Effector CD8-positive, alpha-beta T cell (primary cell): Measurements from ENCODE around the gene MFGE8.

Source experiments
- DNase-seq: peaks from one replicate; lab custom pipeline; 2025; lab: John Stamatoyannopoulos, UW

Gene MFGE8

GRCh38 chr15:88900309-88900981 is 12.7 kb downstream of the MFGE8 start:
- DNase-seq: no peak

- DNase-seq: no peak
Observed at GRCh38 chr15:88899251-88899650, 13.9 kb downstream of the MFGE8 start.

- DNase-seq: no peak
Observed at GRCh38 chr15:88898736-88899135, 14.4 kb downstream of the MFGE8 start.

GRCh38 chr15:88897456-88898194 is 15.6 kb downstream of the MFGE8 start:
- DNase-seq: peak; percentile 68

GRCh38 chr15:88897142-88897455 is 16.1 kb downstream of the MFGE8 start:
- no peak for DNase-seq

- no peak for DNase-seq
Observed at GRCh38 chr15:88896333-88897033, 16.7 kb downstream of the MFGE8 start.

GRCh38 chr15:88894819-88895767 is 18.1 kb downstream of the MFGE8 start, which contains the start of gene HAPLN3:
HAPLN3 (minus strand) TSS chr15:88895544; CDS start chr15:88887298, 8,246 bp downstream.
- peak; percentile 11 for DNase-seq

GRCh38 chr15:88894348-88894818 is 18.8 kb downstream of the MFGE8 start:
- peak; percentile 76 for DNase-seq

GRCh38 chr15:88891540-88892254 is 21.5 kb downstream of the MFGE8 start:
- DNase-seq: no peak

GRCh38 chr15:88890495-88890894 is 22.7 kb downstream of the MFGE8 start:
- DNase-seq: no peak

GRCh38 chr15:88888719-88889118 is 24.5 kb downstream of the MFGE8 start:
- DNase-seq: no peak

- DNase-seq: no peak
Observed at GRCh38 chr15:88887068-88887580, 26.1 kb downstream of the MFGE8 start.

- no peak for DNase-seq
Observed at GRCh38 chr15:88882785-88883184, 30.4 kb downstream of the MFGE8 start.

- no peak for DNase-seq
Observed at GRCh38 chr15:88881775-88882174, 31.4 kb downstream of the MFGE8 start.

- no peak for DNase-seq
Observed at GRCh38 chr15:88880944-88881740, 32.0 kb downstream of the MFGE8 start.

GRCh38 chr15:88878720-88879184 is 34.4 kb downstream of the MFGE8 start:
- peak; percentile 8 for DNase-seq

GRCh38 chr15:88877906-88878305 is 35.3 kb downstream of the MFGE8 start:
- DNase-seq: no peak

- DNase-seq: no peak
Observed at GRCh38 chr15:88877415-88877814, 35.8 kb downstream of the MFGE8 start.

- DNase-seq: no peak
Observed at GRCh38 chr15:88876573-88876972, 36.6 kb downstream of the MFGE8 start.

- no peak for DNase-seq
Observed at GRCh38 chr15:88874684-88875083, 38.5 kb downstream of the MFGE8 start.
